ENCODE data around the gene KSR1. TPM values are rescaled to one million over a fixed set of nuclear protein-coding genes. Genes with fewer than 3 reads are reported as not detected.

KSR1 gene
- polyA plus RNA-seq, 1 donor from 2014 or later, result 9.2 TPM

GRCh38 chr17:27625856-27626255 lies 169.6 kb downstream of the KSR1 start:
- Histone ChIP-seq H3K79me2 (replicated peaks; ENCODE audit: insufficient read depth, low read length) (no peaks in the 10 kb centered on the region), H3K27me3 (ENCODE audit: insufficient read depth, low read depth, low read length) (no peaks in the 10 kb centered on the region), H3K9me3 (ENCODE audit: low read length) (no peaks in the 10 kb centered on the region), H2AFZ (ENCODE audit: low read depth, low read length) (no peak overlapping the region), H3K36me3 (ENCODE audit: insufficient read depth, low read length) (no peaks in the 10 kb centered on the region), H3K27ac (ENCODE audit: low read length) (no peak overlapping the region), H3K4me2 (ENCODE audit: low read length) (no peak overlapping the region), H3F3A (ENCODE audit: insufficient read depth, low read length, poor library complexity, severe bottlenecking) (no peaks in the 10 kb centered on the region), H4K20me1 (ENCODE audit: insufficient read depth) (no peaks in the 10 kb centered on the region), H3K9me2 (ENCODE audit: insufficient read depth, low read length) (no peaks in the 10 kb centered on the region), H3K9ac (ENCODE audit: low read length) (no peak overlapping the region), H3K4me3 (ENCODE audit: low read length) (no peak overlapping the region)
- TF ChIP-seq POLR2AphosphoS5 (IDR thresholded peaks at IDR 0.05), result no peak
- TF ChIP-seq TAF1 (IDR thresholded peaks at IDR 0.05; ENCODE audit: low read depth), result no peak
- TF ChIP-seq EP300 (conservative IDR thresholded peaks at IDR 0.05; ENCODE audit: poor library complexity, severe bottlenecking), result no peak
- no peak for TF ChIP-seq RAD21 (conservative IDR thresholded peaks at IDR 0.05)
- TF ChIP-seq MXI1 (conservative IDR thresholded peaks at IDR 0.05; ENCODE audit: poor library complexity, severe bottlenecking), result no peak
- TF ChIP-seq, protein P1, sequence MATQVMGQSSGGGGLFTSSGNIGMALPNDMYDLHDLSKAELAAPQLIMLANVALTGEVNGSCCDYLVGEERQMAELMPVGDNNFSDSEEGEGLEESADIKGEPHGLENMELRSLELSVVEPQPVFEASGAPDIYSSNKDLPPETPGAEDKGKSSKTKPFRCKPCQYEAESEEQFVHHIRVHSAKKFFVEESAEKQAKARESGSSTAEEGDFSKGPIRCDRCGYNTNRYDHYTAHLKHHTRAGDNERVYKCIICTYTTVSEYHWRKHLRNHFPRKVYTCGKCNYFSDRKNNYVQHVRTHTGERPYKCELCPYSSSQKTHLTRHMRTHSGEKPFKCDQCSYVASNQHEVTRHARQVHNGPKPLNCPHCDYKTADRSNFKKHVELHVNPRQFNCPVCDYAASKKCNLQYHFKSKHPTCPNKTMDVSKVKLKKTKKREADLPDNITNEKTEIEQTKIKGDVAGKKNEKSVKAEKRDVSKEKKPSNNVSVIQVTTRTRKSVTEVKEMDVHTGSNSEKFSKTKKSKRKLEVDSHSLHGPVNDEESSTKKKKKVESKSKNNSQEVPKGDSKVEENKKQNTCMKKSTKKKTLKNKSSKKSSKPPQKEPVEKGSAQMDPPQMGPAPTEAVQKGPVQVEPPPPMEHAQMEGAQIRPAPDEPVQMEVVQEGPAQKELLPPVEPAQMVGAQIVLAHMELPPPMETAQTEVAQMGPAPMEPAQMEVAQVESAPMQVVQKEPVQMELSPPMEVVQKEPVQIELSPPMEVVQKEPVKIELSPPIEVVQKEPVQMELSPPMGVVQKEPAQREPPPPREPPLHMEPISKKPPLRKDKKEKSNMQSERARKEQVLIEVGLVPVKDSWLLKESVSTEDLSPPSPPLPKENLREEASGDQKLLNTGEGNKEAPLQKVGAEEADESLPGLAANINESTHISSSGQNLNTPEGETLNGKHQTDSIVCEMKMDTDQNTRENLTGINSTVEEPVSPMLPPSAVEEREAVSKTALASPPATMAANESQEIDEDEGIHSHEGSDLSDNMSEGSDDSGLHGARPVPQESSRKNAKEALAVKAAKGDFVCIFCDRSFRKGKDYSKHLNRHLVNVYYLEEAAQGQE (IDR thresholded peaks at IDR 0.05; ENCODE audit: borderline replicate concordance), result no peak
- no peak for TF ChIP-seq CTCF (IDR thresholded peaks at IDR 0.05; ENCODE audit: poor library complexity, severe bottlenecking)
- no peak for TF ChIP-seq EZH2 (IDR thresholded peaks at IDR 0.05; ENCODE audit: borderline replicate concordance, insufficient read depth, low read length, poor library complexity, severe bottlenecking)
- TF ChIP-seq SMC3 (conservative IDR thresholded peaks at IDR 0.05; ENCODE audit: poor library complexity), result no peak

DNA sequence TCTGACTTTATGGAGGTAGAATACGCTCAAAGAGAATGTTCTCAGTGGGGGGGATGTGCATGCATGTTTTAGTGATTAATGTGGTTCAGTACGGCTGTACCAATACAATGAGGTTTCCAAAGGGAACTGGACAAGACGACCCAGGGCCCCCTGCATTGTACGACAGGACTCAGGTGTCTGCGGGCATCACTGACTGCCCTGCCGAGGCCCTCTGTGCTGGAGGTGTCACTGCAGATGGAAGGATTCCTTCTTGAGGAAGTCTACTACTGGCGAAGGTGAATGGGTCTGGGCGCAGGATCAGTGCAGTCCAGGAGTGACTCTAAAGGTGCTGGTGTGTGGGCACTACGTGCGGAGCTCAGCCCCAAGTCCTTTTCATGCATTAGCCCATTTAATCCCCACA lies 171.3 kb downstream of the KSR1 start:
- H3K79me2 ChIP-seq (replicated peaks; ENCODE audit: insufficient read depth, low read length), result no peaks in the 10 kb centered on the region

More for the DNA sequence above, 171.3 kb downstream of the KSR1 start:
- no peaks in the 10 kb centered on the region for H3K9me2 ChIP-seq (ENCODE audit: insufficient read depth, low read length)
- no peak overlapping the region for H2AFZ ChIP-seq (ENCODE audit: low read depth, low read length)
- H3K27ac ChIP-seq (ENCODE audit: low read length), result no peak overlapping the region
- H3F3A ChIP-seq (ENCODE audit: insufficient read depth, low read length, poor library complexity, severe bottlenecking), result no peaks in the 10 kb centered on the region
- no peak for TF ChIP-seq CTCF (IDR thresholded peaks at IDR 0.05; ENCODE audit: poor library complexity, severe bottlenecking)
- no peak for TF ChIP-seq EZH2 (IDR thresholded peaks at IDR 0.05; ENCODE audit: borderline replicate concordance, insufficient read depth, low read length, poor library complexity, severe bottlenecking)
- H3K36me3 ChIP-seq (ENCODE audit: insufficient read depth, low read length), result no peaks in the 10 kb centered on the region
- no peaks in the 10 kb centered on the region for H4K20me1 ChIP-seq (ENCODE audit: insufficient read depth)
- no peaks in the 10 kb centered on the region for H3K9me3 ChIP-seq (ENCODE audit: low read length)
- H3K4me2 ChIP-seq (ENCODE audit: low read length), result no peak overlapping the region
- no peak overlapping the region for H3K4me3 ChIP-seq (ENCODE audit: low read length)
- no peaks in the 10 kb centered on the region for H3K27me3 ChIP-seq (ENCODE audit: insufficient read depth, low read depth, low read length)
- H3K9ac ChIP-seq (ENCODE audit: low read length), result no peak overlapping the region
